Measurements from ENCODE around the gene RSPRY1. TPM values are rescaled to one million over a fixed set of nuclear protein-coding genes. Genes with fewer than 3 reads are reported as not detected.
"Not testable (repeated sequence)": the region's sequence is repeated elsewhere in the genome, so short reads cannot be mapped to it uniquely, and the experiment has no call there.

The RSPRY1 gene
- total RNA-seq, 1 donor from 2014 or later = 38.9 TPM

DNA sequence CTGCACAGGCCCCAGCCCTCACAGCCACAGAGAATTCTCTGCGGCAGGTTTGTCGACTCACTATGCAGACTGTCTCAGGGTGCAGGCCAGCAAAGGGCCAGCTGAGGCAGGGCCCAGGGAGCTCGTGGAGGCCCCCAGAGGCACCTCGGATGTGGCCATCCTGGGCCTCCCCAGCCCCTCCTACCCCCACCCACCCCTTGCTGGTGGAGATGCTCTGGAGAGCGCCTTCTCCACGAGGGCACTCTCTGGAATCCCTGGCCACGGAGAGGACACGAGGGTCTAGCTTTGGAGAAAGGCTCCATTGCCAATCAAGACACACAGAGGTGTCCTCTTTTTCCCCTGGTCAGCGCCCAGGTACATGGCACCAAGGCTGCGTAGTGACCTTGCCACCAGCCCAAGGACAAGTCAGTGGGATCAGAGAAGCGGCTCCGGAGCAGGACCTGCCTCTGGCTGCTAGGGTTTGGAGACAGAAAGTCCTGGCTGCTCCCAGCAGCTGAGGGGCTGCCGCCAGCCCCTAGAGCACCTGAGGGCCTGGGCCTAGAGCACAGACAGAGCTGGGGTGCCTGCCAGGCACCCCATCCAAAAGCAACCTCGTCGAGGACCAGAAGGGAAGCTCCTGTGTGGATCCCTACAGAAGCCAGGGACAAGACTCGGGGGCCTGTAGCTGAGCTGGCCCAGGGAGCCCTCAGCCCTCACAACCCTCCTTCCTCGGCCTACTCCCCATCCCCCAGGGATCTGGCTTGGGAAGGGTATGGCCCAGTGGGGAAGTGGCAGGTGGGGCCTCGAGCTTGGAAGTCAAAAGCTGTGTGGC lies 77.6 kb downstream of the RSPRY1 start:
- no peaks in the 10 kb centered on the region for H3K9me3 Mint-ChIP-seq (ENCODE audit: low read depth)
- peak; percentile 70 for DNase-seq (ENCODE audit: low spot score)
- H3K4me1 Mint-ChIP-seq (ENCODE audit: low read depth) = peaks cover 11% of the 10 kb centered on the region
- H3K27ac Mint-ChIP-seq (ENCODE audit: unreplicated experiment) = no peak overlapping the region
- H3K4me3 Mint-ChIP-seq (ENCODE audit: unreplicated experiment) = no peak overlapping the region
- no peaks in the 10 kb centered on the region for H3K27me3 Mint-ChIP-seq (ENCODE audit: low read depth)
- TF ChIP-seq, protein P1, sequence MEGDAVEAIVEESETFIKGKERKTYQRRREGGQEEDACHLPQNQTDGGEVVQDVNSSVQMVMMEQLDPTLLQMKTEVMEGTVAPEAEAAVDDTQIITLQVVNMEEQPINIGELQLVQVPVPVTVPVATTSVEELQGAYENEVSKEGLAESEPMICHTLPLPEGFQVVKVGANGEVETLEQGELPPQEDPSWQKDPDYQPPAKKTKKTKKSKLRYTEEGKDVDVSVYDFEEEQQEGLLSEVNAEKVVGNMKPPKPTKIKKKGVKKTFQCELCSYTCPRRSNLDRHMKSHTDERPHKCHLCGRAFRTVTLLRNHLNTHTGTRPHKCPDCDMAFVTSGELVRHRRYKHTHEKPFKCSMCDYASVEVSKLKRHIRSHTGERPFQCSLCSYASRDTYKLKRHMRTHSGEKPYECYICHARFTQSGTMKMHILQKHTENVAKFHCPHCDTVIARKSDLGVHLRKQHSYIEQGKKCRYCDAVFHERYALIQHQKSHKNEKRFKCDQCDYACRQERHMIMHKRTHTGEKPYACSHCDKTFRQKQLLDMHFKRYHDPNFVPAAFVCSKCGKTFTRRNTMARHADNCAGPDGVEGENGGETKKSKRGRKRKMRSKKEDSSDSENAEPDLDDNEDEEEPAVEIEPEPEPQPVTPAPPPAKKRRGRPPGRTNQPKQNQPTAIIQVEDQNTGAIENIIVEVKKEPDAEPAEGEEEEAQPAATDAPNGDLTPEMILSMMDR (IDR thresholded peaks at IDR 0.05) = no peak
- H3K36me3 Mint-ChIP-seq (ENCODE audit: low read depth) = no peaks in the 10 kb centered on the region

DNA sequence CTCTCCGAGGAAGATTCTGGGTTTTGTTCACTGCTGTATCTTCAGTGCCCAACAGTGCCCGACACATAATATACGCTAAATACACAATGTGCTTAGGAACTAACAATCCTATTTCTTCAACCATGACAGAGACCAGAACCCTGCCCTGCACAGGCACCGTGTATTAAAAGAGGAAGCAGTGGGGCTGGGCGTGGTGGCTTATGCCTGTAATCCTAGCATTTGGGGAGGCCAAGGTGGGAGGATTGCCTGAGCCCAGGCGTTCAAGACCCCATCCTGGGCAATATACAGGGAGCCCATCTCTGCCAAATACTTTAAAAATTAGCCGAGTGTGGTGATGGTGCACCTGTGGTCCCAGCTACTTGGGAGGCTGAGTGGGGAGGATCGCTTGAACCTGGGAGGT lies 78.3 kb downstream of the RSPRY1 start:
- Mint-ChIP-seq H3K4me1 (ENCODE audit: low read depth) (peaks cover 11% of the 10 kb centered on the region), H3K4me3 (ENCODE audit: unreplicated experiment) (no peak overlapping the region), H3K36me3 (ENCODE audit: low read depth) (no peaks in the 10 kb centered on the region), H3K27me3 (ENCODE audit: low read depth) (no peaks in the 10 kb centered on the region), H3K9me3 (ENCODE audit: low read depth) (no peaks in the 10 kb centered on the region), H3K27ac (ENCODE audit: unreplicated experiment) (no peak overlapping the region)
- TF ChIP-seq, protein P1 (IDR thresholded peaks at IDR 0.05) = no peak
- peak; percentile 29 for DNase-seq (ENCODE audit: low spot score)

DNA sequence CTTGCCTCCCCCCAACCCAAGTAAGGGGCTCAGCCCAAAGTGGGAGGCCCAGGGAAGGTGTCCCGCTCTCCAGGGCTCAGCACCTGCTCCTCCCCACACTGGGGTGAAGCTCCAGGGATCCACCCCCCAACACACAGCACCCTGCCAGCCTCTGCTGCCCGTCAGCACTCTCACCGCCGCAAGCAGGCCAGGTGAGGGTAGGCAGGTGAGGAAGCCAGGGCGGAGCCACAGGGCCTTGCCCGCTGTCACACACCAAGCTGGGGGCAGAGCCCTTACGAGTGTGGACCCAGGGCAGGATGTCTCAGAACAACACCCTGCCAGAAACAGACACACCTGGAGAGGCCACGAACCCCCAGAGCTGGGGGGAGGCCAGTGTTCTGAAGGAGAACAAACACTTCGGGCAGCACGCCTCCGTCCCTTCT lies 78.8 kb downstream of the RSPRY1 start:
- Mint-ChIP-seq H3K4me3 (ENCODE audit: unreplicated experiment) (no peak overlapping the region), H3K36me3 (ENCODE audit: low read depth) (no peaks in the 10 kb centered on the region), H3K4me1 (ENCODE audit: low read depth) (peaks cover 11% of the 10 kb centered on the region), H3K9me3 (ENCODE audit: low read depth) (no peaks in the 10 kb centered on the region), H3K27me3 (ENCODE audit: low read depth) (no peaks in the 10 kb centered on the region), H3K27ac (ENCODE audit: unreplicated experiment) (no peak overlapping the region)
- DNase-seq (ENCODE audit: low spot score) = peak; percentile 77
- TF ChIP-seq, protein P1 (IDR thresholded peaks at IDR 0.05) = no peak

DNA sequence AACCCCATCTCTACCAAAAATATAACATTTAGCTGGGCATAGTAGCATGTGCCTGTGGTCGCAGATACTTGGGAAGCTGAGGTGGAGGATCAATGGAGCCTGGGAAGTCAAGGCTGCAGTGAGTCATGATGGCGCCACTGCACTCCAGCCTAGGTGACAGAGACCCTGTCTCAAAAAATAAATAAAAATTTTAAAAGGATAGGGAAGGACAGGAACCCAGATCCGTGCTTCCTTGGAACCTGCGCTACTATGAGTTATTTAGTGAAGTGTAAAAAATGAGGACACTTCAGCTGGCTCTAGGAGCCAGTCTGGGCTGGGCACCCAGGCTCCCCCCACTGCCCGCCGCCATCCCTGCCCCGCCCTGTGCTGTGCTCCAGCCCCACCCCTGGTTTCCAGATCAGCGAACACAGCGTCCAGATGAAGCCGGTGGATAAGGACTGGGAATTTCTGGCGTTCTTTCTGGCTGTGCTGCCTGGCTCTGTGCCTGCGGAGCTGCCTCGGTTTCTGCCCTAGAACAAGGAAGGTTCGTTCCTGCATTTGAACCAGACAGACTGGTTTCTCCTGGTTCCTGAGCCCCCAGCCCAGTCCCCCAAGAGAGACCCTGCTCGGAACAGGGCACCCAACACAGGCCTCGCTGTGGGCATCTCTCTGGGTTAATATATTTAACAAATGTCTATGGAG lies 79.9 kb downstream of the RSPRY1 start:
- DNase-seq (ENCODE audit: low spot score) = no peak
- Mint-ChIP-seq H3K27ac (ENCODE audit: unreplicated experiment) (no peak overlapping the region), H3K4me3 (ENCODE audit: unreplicated experiment) (no peak overlapping the region), H3K27me3 (ENCODE audit: low read depth) (no peaks in the 10 kb centered on the region), H3K36me3 (ENCODE audit: low read depth) (no peaks in the 10 kb centered on the region), H3K9me3 (ENCODE audit: low read depth) (no peaks in the 10 kb centered on the region), H3K4me1 (ENCODE audit: low read depth) (peaks cover 3% of the 10 kb centered on the region)
- TF ChIP-seq, protein P1 (IDR thresholded peaks at IDR 0.05) = no peak

DNA sequence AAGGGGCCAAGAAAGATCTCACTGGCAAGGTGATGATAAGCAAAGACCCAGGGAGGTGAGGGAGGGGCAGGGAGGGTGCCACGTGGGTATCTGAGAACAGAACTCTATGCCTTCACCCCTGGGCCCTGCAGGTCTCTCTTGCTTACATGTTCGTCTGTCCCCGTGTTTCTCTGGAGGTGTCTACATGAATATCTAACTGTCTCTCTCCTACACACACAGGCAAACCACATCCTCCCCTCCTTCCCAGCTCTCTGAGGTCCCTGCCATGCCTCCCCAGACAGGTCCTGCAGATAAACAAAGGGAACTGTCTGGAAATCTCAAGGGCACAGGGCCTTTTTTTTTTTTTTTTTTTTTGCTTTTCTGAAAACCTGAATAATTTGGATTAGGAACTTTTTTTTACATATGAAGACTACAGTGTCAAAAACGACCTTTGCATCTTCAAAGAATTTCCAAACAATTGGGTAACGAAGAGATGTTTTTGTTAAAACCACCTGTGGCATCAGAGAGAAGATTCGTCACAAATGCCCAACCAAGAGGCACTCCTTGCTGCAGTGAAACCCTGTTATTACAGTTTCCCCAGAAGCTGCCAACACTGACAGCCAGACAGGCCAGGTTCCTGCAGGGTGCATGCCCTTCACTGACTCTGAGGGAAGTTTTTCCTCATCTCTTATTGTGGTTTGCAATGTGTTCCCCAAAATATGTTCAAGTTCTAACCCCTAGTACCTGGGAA lies 80.6 kb downstream of the RSPRY1 start:
- no peaks in the 10 kb centered on the region for H3K36me3 Mint-ChIP-seq (ENCODE audit: low read depth)
- no peak for DNase-seq (ENCODE audit: low spot score)
- TF ChIP-seq, protein P1 (IDR thresholded peaks at IDR 0.05) = no peak

DNA sequence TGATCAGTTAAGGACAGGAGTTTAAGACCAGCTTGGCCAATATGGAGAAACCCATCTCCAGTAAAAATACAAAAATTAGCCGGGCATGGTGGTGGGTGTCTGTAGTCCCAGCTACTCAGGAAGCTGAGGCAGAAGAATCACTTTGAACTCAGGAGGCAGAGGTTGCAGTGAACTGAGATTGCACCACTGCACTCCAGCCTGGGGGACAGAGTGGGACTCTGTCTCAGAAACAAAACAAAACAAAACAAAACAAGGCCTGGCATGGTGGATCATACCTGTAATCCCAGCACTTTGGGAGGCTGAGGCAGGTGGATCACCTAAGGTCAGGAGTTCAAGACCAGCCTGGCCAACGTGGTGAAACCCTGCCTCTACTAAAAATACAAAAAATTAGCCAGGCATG lies 81.2 kb downstream of the RSPRY1 start:
- DNase-seq (ENCODE audit: low spot score); H3K27ac Mint-ChIP-seq (ENCODE audit: unreplicated experiment); H3K4me3 Mint-ChIP-seq (ENCODE audit: unreplicated experiment); H3K27me3 Mint-ChIP-seq (ENCODE audit: low read depth); H3K36me3 Mint-ChIP-seq (ENCODE audit: low read depth); H3K4me1 Mint-ChIP-seq (ENCODE audit: low read depth); H3K9me3 Mint-ChIP-seq (ENCODE audit: low read depth): not testable (repeated sequence)

More for the DNA sequence above, 80.6 kb downstream of the RSPRY1 start:
- Mint-ChIP-seq H3K27me3 (ENCODE audit: low read depth) (no peaks in the 10 kb centered on the region), H3K4me1 (ENCODE audit: low read depth) (peaks cover 3% of the 10 kb centered on the region), H3K9me3 (ENCODE audit: low read depth) (no peaks in the 10 kb centered on the region), H3K4me3 (ENCODE audit: unreplicated experiment) (no peak overlapping the region), H3K27ac (ENCODE audit: unreplicated experiment) (no peak overlapping the region)

Data from chondrocyte (in vitro differentiated cells).